Islet of Langerhans (tissue), 1 donor: ENCODE results near the gene TMPRSS11B.
"Not testable (repeated sequence)": the region's sequence is repeated elsewhere in the genome, so short reads cannot be mapped to it uniquely, and the experiment has no call there.

ENCODE experiments used
- FAIRE-seq: peaks from one replicate; lab custom pipeline; 2011; peaks lifted over from hg19 to GRCh38; lab: Jason Lieb, UNC

Gene TMPRSS11B

DNA sequence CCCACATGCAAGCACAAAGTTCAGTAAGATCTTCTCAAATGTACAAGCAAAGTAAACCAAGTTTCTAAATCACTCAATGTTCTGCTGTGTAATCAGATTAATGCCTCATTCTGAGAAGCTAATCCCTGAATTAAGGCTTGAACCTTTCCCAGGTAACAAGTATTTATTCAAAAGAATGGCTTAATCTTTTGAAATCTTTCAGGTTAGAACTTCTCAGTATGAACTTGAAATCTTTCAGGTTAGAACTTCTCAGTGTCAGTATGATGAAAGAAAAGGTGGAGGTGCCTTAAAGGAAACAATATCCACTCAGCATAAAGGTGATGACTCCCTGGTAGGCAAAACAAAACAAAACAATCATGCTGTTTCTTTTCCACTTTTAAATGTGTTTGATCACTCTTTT is 29.0 kb downstream of the TMPRSS11B start:
- FAIRE-seq, result no peak

DNA sequence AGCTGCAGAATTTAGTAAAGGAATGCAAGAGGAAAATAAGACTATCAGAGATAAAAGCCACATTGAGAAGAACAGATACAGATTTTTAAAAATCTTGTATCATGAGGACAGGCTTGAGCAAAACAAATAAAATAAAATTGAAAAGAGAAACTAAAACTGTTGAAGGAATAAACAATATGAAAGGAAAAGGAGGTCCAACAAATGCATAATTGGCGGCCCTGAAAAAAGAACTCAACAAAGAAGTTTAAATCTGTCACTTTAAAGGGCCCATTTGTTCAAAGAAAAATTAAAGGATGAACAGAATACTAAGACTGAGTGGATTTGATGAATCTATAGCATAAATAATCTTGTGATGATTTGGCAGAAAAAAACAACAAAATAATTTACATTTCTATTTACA is 36.5 kb downstream of the TMPRSS11B start:
- FAIRE-seq, result no peak

DNA sequence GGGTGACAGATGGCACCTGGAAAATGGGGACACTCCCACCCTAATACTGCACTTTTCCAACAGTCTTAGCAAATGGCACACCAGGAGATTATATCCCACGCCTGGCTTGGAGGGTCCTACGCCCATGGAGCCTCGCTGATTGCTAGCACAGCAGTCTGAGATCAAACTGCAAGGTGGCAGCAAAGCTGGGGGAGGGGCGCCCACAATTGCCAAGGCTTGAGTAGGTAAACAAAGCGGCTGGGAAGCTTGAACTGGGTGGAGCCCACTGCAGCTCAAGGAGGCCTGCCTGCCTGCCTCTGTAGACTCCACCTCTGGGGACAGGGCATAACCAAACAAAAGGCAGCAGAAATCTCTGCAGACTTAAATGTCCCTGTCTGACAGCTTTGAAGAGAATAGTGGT is 51.2 kb downstream of the TMPRSS11B start:
- not testable (repeated sequence) for FAIRE-seq

DNA sequence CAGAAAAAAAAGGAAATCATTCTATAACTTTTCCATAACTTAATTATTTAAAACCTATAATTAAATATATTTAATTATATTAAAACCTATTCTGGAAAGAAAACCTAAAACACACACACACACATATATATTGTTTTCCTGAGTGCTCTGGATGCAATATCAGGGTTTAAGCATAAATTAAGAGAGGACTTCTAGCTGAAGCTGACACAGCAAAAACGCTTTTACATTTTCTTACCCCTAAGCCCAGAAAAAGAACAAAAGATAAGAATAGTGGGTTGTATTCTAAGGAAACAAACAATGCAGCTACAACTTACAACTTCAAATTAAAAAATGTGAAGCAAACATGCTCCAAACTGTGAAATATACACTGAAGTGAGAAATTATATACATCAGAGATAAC is 52.3 kb downstream of the TMPRSS11B start:
- FAIRE-seq, result no peak

GRCh38 chr4:68187145-68187544 is 58.3 kb downstream of the TMPRSS11B start:
- FAIRE-seq, result no peak

DNA sequence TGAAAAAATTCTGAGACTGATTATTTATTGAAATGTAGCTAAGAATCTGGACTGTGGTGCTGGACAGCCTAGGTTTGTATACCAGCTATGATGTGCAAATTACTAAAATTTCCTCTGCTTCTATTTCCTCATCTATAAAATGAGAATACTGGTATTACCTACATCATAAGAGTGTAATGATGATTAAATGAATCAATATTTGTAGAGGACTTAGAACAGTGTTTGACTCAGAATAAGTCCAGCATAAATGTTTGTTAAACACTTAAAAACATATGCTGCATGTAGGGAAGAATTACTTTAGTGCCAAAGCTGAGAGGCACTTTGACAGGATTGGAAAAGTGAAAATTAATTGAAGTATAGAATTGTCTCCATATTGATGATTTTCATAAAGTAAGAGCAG is 60.6 kb downstream of the TMPRSS11B start:
- FAIRE-seq, result no peak

GRCh38 chr4:68183417-68183816 is 62.1 kb downstream of the TMPRSS11B start:
- FAIRE-seq, result no peak

GRCh38 chr4:68182382-68182820 is 63.1 kb downstream of the TMPRSS11B start:
- FAIRE-seq, result no peak

GRCh38 chr4:68180849-68181526 is 64.5 kb downstream of the TMPRSS11B start:
- FAIRE-seq, result no peak

DNA sequence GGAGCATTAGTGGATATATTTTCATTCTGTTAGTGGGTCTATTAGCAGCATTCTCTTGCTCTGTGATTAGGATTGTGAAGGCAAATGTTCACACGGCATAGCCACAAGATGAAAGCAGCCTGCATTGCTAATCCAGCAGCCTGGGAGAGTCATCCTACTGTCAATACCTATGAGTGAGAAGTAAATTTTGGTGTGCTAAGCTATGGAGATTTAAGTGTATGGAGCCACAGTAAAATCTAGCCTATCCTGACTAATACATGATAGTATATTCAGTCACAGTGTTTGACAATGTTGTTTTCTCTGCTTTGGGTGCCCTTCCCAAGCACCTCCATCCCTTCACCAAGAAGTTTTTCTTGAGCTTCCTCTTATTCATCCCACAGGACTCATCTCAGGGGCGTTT is 68.6 kb downstream of the TMPRSS11B start:
- no peak for FAIRE-seq
